ENCODE measurements around the gene ROBO1.

DNA sequence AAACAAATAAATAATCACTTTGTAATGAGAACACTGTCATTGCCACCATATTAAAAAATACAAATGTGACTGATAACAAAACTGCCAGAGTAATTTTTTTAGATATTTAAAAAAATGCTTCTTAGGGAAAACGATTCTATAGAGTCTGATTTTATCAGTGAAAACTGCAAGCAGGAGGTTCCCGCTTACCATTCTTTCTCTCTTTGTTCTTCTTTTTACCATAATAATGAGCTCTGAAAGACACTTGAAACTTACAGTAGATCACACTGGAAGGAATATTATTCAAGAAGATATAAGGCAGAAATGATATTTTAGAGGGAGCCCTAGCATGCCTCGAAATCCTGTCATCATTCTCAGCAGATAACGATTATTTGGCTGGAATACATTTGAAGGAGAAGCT, 701.3 kb downstream of the ROBO1 start:
- TF ChIP-seq, protein P1, sequence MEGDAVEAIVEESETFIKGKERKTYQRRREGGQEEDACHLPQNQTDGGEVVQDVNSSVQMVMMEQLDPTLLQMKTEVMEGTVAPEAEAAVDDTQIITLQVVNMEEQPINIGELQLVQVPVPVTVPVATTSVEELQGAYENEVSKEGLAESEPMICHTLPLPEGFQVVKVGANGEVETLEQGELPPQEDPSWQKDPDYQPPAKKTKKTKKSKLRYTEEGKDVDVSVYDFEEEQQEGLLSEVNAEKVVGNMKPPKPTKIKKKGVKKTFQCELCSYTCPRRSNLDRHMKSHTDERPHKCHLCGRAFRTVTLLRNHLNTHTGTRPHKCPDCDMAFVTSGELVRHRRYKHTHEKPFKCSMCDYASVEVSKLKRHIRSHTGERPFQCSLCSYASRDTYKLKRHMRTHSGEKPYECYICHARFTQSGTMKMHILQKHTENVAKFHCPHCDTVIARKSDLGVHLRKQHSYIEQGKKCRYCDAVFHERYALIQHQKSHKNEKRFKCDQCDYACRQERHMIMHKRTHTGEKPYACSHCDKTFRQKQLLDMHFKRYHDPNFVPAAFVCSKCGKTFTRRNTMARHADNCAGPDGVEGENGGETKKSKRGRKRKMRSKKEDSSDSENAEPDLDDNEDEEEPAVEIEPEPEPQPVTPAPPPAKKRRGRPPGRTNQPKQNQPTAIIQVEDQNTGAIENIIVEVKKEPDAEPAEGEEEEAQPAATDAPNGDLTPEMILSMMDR (IDR thresholded peaks at IDR 0.05; ENCODE audit: extremely low read depth in 1 of 2, insufficient read depth in 1 of 2, low read depth in 1 of 2, low read length in 2 of 2): no peak
- TF ChIP-seq POLR2AphosphoS5 (IDR thresholded peaks at IDR 0.05; ENCODE audit: insufficient read depth, low read depth, low read length) (no peak), GATA2 (IDR thresholded peaks at IDR 0.05; ENCODE audit: insufficient read depth, insufficient read length, low read depth, low read length) (no peak), EZH2 (IDR thresholded peaks at IDR 0.05; ENCODE audit: borderline replicate concordance, low read depth, low read length, severe bottlenecking) (no peak), POLR2A (IDR thresholded peaks at IDR 0.05; ENCODE audit: low read depth, low read length) (no peak), JUN (IDR thresholded peaks at IDR 0.05; ENCODE audit: borderline replicate concordance, insufficient read depth, insufficient read length, low read depth) (no peak), FOS (IDR thresholded peaks at IDR 0.05; ENCODE audit: borderline replicate concordance, insufficient read depth, low read length) (no peak), MYC (IDR thresholded peaks at IDR 0.05; ENCODE audit: low read depth, low read length) (no peak)
- TF ChIP-seq, protein P2, sequence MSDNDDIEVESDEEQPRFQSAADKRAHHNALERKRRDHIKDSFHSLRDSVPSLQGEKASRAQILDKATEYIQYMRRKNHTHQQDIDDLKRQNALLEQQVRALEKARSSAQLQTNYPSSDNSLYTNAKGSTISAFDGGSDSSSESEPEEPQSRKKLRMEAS (IDR thresholded peaks at IDR 0.05; ENCODE audit: insufficient read depth, insufficient read length): no peak

Measured in endothelial cell of umbilical vein (primary cell).